Breast epithelium (tissue), 3 donors: ENCODE data around the gene DNAH3.

Source experiments
- POLR2A ChIP-seq: fragments of 450-650 bp; IDR thresholded peaks from one replicate; pipeline ENCODE4 v1.6.1; 2016; ENCODE audit warnings: antibody characterized with exemption, mild to moderate bottlenecking, moderate library complexity
- POLR2AphosphoS5 ChIP-seq, 3 donors: sonication (generic); formaldehyde crosslinking; IDR thresholded peaks; one replicate each; pipeline ENCODE4 v1.6.1; 2017; ENCODE audit warnings: antibody characterized with exemption in 3 of 3
- TF ChIP-seq, protein P1 (sequence below), 3 donors: fragments of 450-650 bp; IDR thresholded peaks; one replicate each; pipeline ENCODE4 v1.5.1; 2016 to 2017; ENCODE audit warnings: antibody characterized with exemption in 3 of 3, mild to moderate bottlenecking in 3 of 3, moderate library complexity in 3 of 3

DNA sequence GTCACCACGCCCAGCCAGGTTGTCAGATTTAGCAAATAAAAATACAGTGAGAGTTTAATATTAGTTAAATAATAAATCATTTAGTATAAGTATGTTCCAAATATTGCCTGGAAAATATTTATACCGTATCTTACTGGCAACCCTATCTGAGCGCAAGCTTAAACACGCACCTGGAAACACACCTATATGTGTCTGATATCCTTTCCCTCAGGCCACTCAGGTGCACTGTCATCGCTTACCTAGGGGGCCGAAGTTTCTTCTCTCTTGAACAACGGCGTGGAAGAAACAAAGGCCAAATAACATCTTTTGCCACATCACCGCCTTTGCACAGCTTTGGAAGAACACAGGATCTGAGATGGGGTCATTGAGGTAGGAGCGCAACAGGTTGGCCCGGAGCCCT, 196.1 kb downstream of the DNAH3 start:
- TF ChIP-seq POLR2A (no peak), POLR2AphosphoS5 (IDR thresholded peaks at IDR 0.05) (no peak)
- TF ChIP-seq, protein P1, sequence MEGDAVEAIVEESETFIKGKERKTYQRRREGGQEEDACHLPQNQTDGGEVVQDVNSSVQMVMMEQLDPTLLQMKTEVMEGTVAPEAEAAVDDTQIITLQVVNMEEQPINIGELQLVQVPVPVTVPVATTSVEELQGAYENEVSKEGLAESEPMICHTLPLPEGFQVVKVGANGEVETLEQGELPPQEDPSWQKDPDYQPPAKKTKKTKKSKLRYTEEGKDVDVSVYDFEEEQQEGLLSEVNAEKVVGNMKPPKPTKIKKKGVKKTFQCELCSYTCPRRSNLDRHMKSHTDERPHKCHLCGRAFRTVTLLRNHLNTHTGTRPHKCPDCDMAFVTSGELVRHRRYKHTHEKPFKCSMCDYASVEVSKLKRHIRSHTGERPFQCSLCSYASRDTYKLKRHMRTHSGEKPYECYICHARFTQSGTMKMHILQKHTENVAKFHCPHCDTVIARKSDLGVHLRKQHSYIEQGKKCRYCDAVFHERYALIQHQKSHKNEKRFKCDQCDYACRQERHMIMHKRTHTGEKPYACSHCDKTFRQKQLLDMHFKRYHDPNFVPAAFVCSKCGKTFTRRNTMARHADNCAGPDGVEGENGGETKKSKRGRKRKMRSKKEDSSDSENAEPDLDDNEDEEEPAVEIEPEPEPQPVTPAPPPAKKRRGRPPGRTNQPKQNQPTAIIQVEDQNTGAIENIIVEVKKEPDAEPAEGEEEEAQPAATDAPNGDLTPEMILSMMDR (IDR thresholded peaks at IDR 0.05) = no peak
